K562 (cell line): Measurements from ENCODE around the gene SMIM35. TPM values are rescaled to one million over a fixed set of nuclear protein-coding genes. Genes with fewer than 3 reads are reported as not detected.

Experiments
- ATAC-seq: fragments of 200-7000 bp; cut with Tn5 transposase; 3 replicates; pipeline ENCODE4 v1.9.1; 2020; ENCODE audit warnings: moderate library complexity
- BruUV-seq: library from RNA; stranded (reverse); fragments of 400-500 nt; replicated peaks from 2 replicates; lab custom pipeline; 2021; lab: Mats Ljungman, UMichigan
- CTCF ChIA-PET: fragments of 300-600 bp; formaldehyde crosslinking; extraction: SDS; loops from one replicate; lab custom pipeline; 2021; ENCODE audit warnings: low intra/inter-chr PET ratio; lab: Yijun Ruan, JAX
- POLR2A ChIA-PET: fragments of 300-600, 350-650 bp; sonication (Branson Sonifier 250); formaldehyde crosslinking; extraction: SDS; loops from one replicate; lab custom pipeline; 2021; ENCODE audit warnings: antibody characterized with exemption, inconsistent platforms; lab: Yijun Ruan, JAX
- DNase-seq, 4 experiments: peaks; one replicate each; pipeline versions ENCODE4 v3.0.0 to v3.0.0-alpha.2; 2011 to 2018; ENCODE audit warnings: low spot score in 3 of 4, mixed read lengths in 3 of 4; ENCODE audit errors: extremely low read depth in 1 of 4
- FAIRE-seq: peaks from 2 replicates; lab custom pipeline; 2011; peaks lifted over from hg19 to GRCh38; lab: Jason Lieb, UNC
- H2AFZ ChIP-seq: 2 replicates; pipeline ENCODE4 v1.6.0; 2011; ENCODE audit warnings: low read depth, low read length, control low read depth, inconsistent platforms
- H3K27ac ChIP-seq: fragments of 200-600 bp; 3 replicates; pipeline ENCODE4 v1.8.0; 2011; ENCODE audit warnings: low read depth, mild to moderate bottlenecking, control low read depth, inconsistent platforms, low read length, moderate library complexity, mixed read lengths; ENCODE audit errors: extremely low read depth
- H3K27me3 ChIP-seq, 2 experiments: fragments of 300-600 bp in 1 of 2; 2 replicates in 1 of 2; 3 replicates in 1 of 2; pipeline versions ENCODE4 v1.6.0 to v1.8.0; 2011; ENCODE audit warnings: inconsistent platforms in 2 of 2, low read length in 2 of 2, mild to moderate bottlenecking in 1 of 2, mixed read lengths in 1 of 2, moderate library complexity in 1 of 2; ENCODE audit not compliant: control insufficient read depth in 2 of 2, insufficient read depth in 2 of 2
- H3K36me3 ChIP-seq: fragments of 300-600 bp; 3 replicates; pipeline ENCODE4 v1.8.0; 2011; ENCODE audit warnings: mild to moderate bottlenecking, low read length, inconsistent platforms; ENCODE audit not compliant: control insufficient read depth, insufficient read depth
- H3K4me1 ChIP-seq, 2 experiments: fragments of 200-600 bp in 1 of 2; replicated peaks in 1 of 2; 2 replicates in 1 of 2; 3 replicates in 1 of 2; pipeline versions ENCODE4 v1.5.1 to v1.8.0; 2011; ENCODE audit warnings: inconsistent platforms in 2 of 2, low read length in 2 of 2, mild to moderate bottlenecking in 1 of 2, mixed read lengths in 1 of 2, moderate library complexity in 1 of 2; ENCODE audit not compliant: control insufficient read depth in 2 of 2, insufficient read depth in 2 of 2
- H3K4me2 ChIP-seq: 2 replicates; pipeline ENCODE4 v1.6.1; 2011; ENCODE audit warnings: low read length, control low read depth, inconsistent platforms, mixed read lengths; ENCODE audit not compliant: insufficient read depth
- H3K4me3 ChIP-seq: fragments of 200-600 bp; sonication (generic), shearing (Covaris generic); 2 replicates; pipeline ENCODE4 v1.5.1; 2016; ENCODE audit warnings: control low read depth, inconsistent platforms
- H3K79me2 ChIP-seq: fragments of 200-600 bp; 3 replicates; pipeline ENCODE4 v1.8.0; 2011; ENCODE audit warnings: low read length, inconsistent platforms; ENCODE audit not compliant: control insufficient read depth, insufficient read depth
- H3K9ac ChIP-seq, 2 experiments: 2 replicates each; pipeline versions ENCODE4 v1.6.0 to v1.6.1; 2011; ENCODE audit warnings: low read depth in 2 of 2, low read length in 2 of 2, control low read depth in 1 of 2, inconsistent platforms in 1 of 2, mild to moderate bottlenecking in 1 of 2, mixed read lengths in 1 of 2; ENCODE audit not compliant: insufficient read depth in 1 of 2
- H3K9me1 ChIP-seq: one replicate; pipeline ENCODE4 v1.6.0; 2011; ENCODE audit warnings: inconsistent platforms, mild to moderate bottlenecking, low read length, moderate library complexity; ENCODE audit not compliant: control insufficient read depth, insufficient read depth
- H3K9me3 ChIP-seq: replicated peaks from 2 replicates; pipeline ENCODE4 v1.5.1; 2011; ENCODE audit warnings: low read depth, low read length, inconsistent platforms; ENCODE audit not compliant: control insufficient read depth, insufficient read depth
- H4K20me1 ChIP-seq: replicated peaks from 2 replicates; pipeline ENCODE4 v1.6.1; 2011; ENCODE audit warnings: low read length, inconsistent platforms, mixed read lengths; ENCODE audit not compliant: control insufficient read depth, insufficient read depth
- BCOR ChIP-seq: fragments of 450-650 bp; IDR thresholded peaks from 2 replicates; pipeline ENCODE4 v1.6.1; 2016
- GABPB1 ChIP-seq: sonication (generic); formaldehyde crosslinking; IDR thresholded peaks from 2 replicates; pipeline ENCODE4 v1.8.0; 2022; ENCODE audit warnings: mild to moderate bottlenecking, missing genetic modification reagents
- KDM1A ChIP-seq, 2 experiments: fragments of 450-650 bp; IDR thresholded peaks; 2 replicates each; pipeline ENCODE4 v1.6.1; 2016; ENCODE audit warnings: mild to moderate bottlenecking in 2 of 2
- RBM25 ChIP-seq: fragments of 200-400 bp; formaldehyde crosslinking; IDR thresholded peaks from 2 replicates; pipeline ENCODE4 v1.6.1; 2018; ENCODE audit warnings: low read length, low read depth, moderate library complexity; ENCODE audit not compliant: severe bottlenecking
- RCOR1 ChIP-seq, 2 experiments: IDR thresholded peaks; 2 replicates each; pipeline ENCODE4 v1.6.1; 2012; ENCODE audit warnings: low read depth in 2 of 2, low read length in 2 of 2, borderline replicate concordance in 1 of 2, improper control_type of control experiment in 1 of 2
- TEAD2 ChIP-seq: fragments of 450-650 bp; IDR thresholded peaks from 2 replicates; pipeline ENCODE4 v1.6.1; 2016; ENCODE audit warnings: missing genetic modification characterization, control low read depth, missing compliant biosample characterization
- ZBTB17 ChIP-seq: fragments of 450-650 bp; formaldehyde crosslinking; IDR thresholded peaks from 2 replicates; pipeline ENCODE4 v1.4.0; 2020; ENCODE audit warnings: mild to moderate bottlenecking
- ZFP36 ChIP-seq: fragments of 150-350 bp; IDR thresholded peaks from 2 replicates; pipeline ENCODE4 v1.6.1; 2018; ENCODE audit warnings: low read length, low read depth; ENCODE audit not compliant: partially characterized antibody
- WGBS: fragments of 100-300 bp; shearing (Covaris generic); methylation state at CpG from one replicate; pipeline ENCODE4 v1.1.6; 2016; ENCODE audit warnings: low coverage, mixed read lengths; ENCODE audit not compliant: insufficient coverage; ENCODE audit errors: missing lambda C conversion rate; 5-methylcytosine and 5-hydroxymethylcytosine counted together
- in situ Hi-C: fragments of 300-500 bp; cut with MboI; formaldehyde crosslinking; loops from 4 replicates; pipeline ENCODE4 v1.15.0; 2018; ENCODE audit warnings: inconsistent platforms, mixed read lengths
- intact Hi-C: fragments of 100-400 bp; cut with micrococcal nuclease; formaldehyde crosslinking; loops from 2 replicates; pipeline ENCODE4 v1.14.2; 2022
- polyA plus RNA-seq, 8 experiments: library from polyadenylated mRNA; depleted of rRNA in 4 of 8; stranded (reverse) in 5 of 8; unstranded in 3 of 8; fragments of >200 nt; fragmentation: Nextera tagmentation in 2 of 8; fragmentation: Illumina TruSeq in 1 of 8; extraction: Ambion mirVana in 2 of 8; extraction: Trizol in 1 of 8; gene quantifications; 2 replicates each; pipeline versions ENCODE4 v1.2.1 to v1.2.3, GENCODE V29; 2011 to 2014; ENCODE audit warnings: inconsistent platforms in 1 of 8, missing spikeins in 1 of 8
- total RNA-seq, 7 experiments: library from RNA; depleted of rRNA in 6 of 7; stranded (reverse); fragments of >200 nt in 6 of 7; fragmentation: Illumina TruSeq in 2 of 7; extraction: Trizol in 2 of 7; gene quantifications; 2 replicates each; pipeline versions ENCODE4 v1.2.1 to v1.2.3, GENCODE V29; 2011 to 2021; ENCODE audit warnings: low replicate concordance in 1 of 7

The SMIM35 gene
- total and polyA plus RNA-seq, 9 of the 15 experiments (the other 6 are each of a cell fraction or from before 2014, with no cell fraction given), result 0.03 TPM; not detected in 7

DNA sequence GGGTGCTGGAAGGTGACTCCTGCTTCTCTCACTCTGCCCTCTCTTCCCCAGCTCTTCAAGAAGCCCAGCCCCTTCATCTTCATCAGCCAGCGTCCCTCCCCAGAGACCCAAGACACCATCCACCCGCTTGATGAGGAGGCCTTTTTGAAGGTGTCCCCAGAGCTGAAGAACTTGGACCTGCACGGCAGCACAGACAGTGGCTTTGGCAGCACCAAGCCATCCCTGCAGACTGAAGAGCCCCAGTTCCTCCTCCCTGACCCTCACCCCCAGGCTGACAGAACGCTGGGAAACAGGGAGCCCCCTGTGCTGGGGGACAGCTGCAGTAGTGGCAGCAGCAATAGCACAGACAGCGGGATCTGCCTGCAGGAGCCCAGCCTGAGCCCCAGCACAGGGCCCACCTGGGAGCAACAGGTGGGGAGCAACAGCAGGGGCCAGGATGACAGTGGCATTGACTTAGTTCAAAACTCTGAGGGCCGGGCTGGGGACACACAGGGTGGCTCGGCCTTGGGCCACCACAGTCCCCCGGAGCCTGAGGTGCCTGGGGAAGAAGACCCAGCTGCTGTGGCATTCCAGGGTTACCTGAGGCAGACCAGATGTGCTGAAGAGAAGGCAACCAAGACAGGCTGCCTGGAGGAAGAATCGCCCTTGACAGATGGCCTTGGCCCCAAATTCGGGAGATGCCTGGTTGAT lies 88.0 kb downstream of the SMIM35 start:
- peak overlapping the region in 1 of 2 experiments; percentile 66; a peak in 1 of 4 replicates for H3K9ac ChIP-seq
- no peak for ATAC-seq
- no peak overlapping the region for H3K4me3 ChIP-seq
- H3K9me1 ChIP-seq, result no peaks in the 10 kb centered on the region
- BruUV-seq, result no TSS peak
- peaks cover 21% of the 10 kb centered on the region; the same call in 2 of the 3 replicates for H3K36me3 ChIP-seq
- WGBS, result 68% methylated on average over 8 of the region's 10 CpGs
- ChIA-PET CTCF (no interaction called here), POLR2A (interaction anchor here (0.7 to 1.0 kb wide), 4 partner anchors 9 to 25 kb away, joined by 3 to 5 read pairs (median 4); no protein-coding TSS in a partner anchor)
- H3K9me3 ChIP-seq, result no peaks in the 10 kb centered on the region; the same call in 1 of the 2 replicates
- no peaks in the 10 kb centered on the region for H3K79me2 ChIP-seq
- intact Hi-C loops (no loop called here), in situ Hi-C loops (no loop called here)
- peaks cover 39 to 40% of the 10 kb centered on the region in 2 experiments for H3K4me1 ChIP-seq
- no peak for FAIRE-seq
- no peak overlapping the region for H3K27ac ChIP-seq
- H2AFZ ChIP-seq, result no peak overlapping the region
- H3K4me2 ChIP-seq, result no peak overlapping the region
- DNase-seq, result no peak
- TF ChIP-seq TEAD2 (tag) (no peak), ZFP36 (peak; percentile 88)
- H3K27me3 ChIP-seq, result no peaks in the 10 kb centered on the region
- H4K20me1 ChIP-seq, result no peaks in the 10 kb centered on the region

DNA sequence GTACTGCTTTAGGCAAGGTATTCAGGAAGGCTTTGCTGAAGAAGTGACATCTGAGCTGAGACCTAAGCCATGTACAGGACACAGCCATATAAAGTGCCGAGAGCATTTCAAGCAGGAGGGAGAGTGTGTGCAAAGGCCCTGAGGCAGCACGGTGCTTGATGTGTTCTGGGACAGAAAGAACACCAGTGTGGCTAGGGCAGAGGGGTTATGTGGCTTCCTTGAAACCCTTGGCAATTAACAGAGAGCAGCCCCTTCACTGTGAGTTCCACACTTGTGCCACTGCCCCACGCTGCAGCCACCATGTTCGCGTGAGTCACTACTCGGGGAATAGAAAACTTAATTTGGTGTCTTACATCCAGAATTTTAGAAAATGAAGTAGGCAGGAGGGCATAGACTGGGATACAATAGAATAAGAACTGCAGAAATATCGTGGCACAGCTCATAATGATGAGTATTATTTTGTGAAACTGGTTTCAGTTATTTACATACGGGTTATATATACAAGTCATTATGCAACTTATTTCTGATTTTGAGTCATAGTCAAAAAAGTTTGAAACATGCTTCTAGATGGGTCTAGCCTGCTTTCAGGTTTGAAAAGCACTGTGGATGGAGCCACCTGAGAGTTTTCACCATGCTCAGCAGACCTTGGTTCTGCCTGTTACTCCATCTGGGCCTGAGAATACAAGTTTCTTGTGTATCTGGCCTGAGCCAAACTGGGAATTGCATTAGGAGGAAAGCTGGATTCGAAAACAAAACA lies 88.8 kb downstream of the SMIM35 start:
- Histone ChIP-seq H3K4me1 (peaks cover 32 to 33% of the 10 kb centered on the region in 2 experiments), H3K9me1 (no peaks in the 10 kb centered on the region), H3K36me3 (peaks cover 23% of the 10 kb centered on the region; the same call in 2 of the 3 replicates), H3K79me2 (no peaks in the 10 kb centered on the region), H3K9me3 (no peaks in the 10 kb centered on the region), H2AFZ (no peak overlapping the region), H3K9ac (no peak overlapping the region; a peak in 1 of 4 replicates), H4K20me1 (no peaks in the 10 kb centered on the region), H3K27ac (no peak overlapping the region), H3K4me2 (no peak overlapping the region), H3K27me3 (no peaks in the 10 kb centered on the region), H3K4me3 (no peak overlapping the region)
- POLR2A ChIA-PET, result interaction anchor here (0.7 to 1.3 kb wide), 4 partner anchors 8 to 19 kb away, joined by 3 to 5 read pairs (median 3); no protein-coding TSS in a partner anchor
- TF ChIP-seq BCOR (peak; percentile 77), GABPB1 (no peak), KDM1A (IDR thresholded peaks at IDR 0.05) (peak in 1 of 2 experiments; percentile 47; a peak in 1 of 4 replicates), ZBTB17 (CRISPR knock-in tag) (no peak), RBM25 (peak; percentile 90), RCOR1 (IDR thresholded peaks at IDR 0.05; ENCODE audit: borderline replicate concordance in 1 of 2, low read depth in 2 of 2, low read length in 2 of 2) (peak in 1 of 2 experiments; percentile 32; a peak in 1 of 4 replicates)
- CTCF ChIA-PET, result no interaction called here
- no peak for DNase-seq
- no peak for ATAC-seq
- BruUV-seq, result no TSS peak
- intact Hi-C loops (no loop called here), in situ Hi-C loops (no loop called here)
- FAIRE-seq, result no peak
- 83% methylated on average over 9 of the region's 9 CpGs for WGBS
